Measurements from ENCODE around the gene HES2. TPM values are rescaled to one million over a fixed set of nuclear protein-coding genes. Genes with fewer than 3 reads are reported as not detected.
A peak's percentile ranks its signal among the peaks of the same experiment; 100 is the strongest.

Gene HES2
- 0.09 and 0.65 TPM in 2 replicates for total RNA-seq (ENCODE audit: low replicate concordance)

- DNase-seq (ENCODE audit: low read depth), result no peak
- TF ChIP-seq CTCF (IDR thresholded peaks at IDR 0.05; ENCODE audit: insufficient read depth, low read length), result no peak
- H3K4me3 ChIP-seq (ENCODE audit: low read depth, low read length), result peak within 1 kb of the TSS; percentile 42
Measured at GRCh38 chr1:6419804-6420453, at the start of gene HES2. Gene HES2, minus strand, starts transcription at chr1:6419919. Its CDS starts 99 bp downstream, at chr1:6419820.

GRCh38 chr1:6468729-6469461, 49.2 kb upstream of the HES2 start:
- no peak overlapping the region for H3K4me3 ChIP-seq (ENCODE audit: low read depth, low read length)
- TF ChIP-seq CTCF (IDR thresholded peaks at IDR 0.05; ENCODE audit: insufficient read depth, low read length), result no peak
- no peak for DNase-seq (ENCODE audit: low read depth)

GRCh38 chr1:6467744-6468688, 48.3 kb upstream of the HES2 start:
- no peak for TF ChIP-seq CTCF (IDR thresholded peaks at IDR 0.05; ENCODE audit: insufficient read depth, low read length)
- H3K4me3 ChIP-seq (ENCODE audit: low read depth, low read length), result no peak overlapping the region
- DNase-seq (ENCODE audit: low read depth), result no peak

- no peak for DNase-seq (ENCODE audit: low read depth)
- no peak overlapping the region for H3K4me3 ChIP-seq (ENCODE audit: low read depth, low read length)
- no peak for TF ChIP-seq CTCF (IDR thresholded peaks at IDR 0.05; ENCODE audit: insufficient read depth, low read length)
Measured at GRCh38 chr1:6467224-6467623, 47.5 kb upstream of the HES2 start.

- H3K4me3 ChIP-seq (ENCODE audit: low read depth, low read length), result no peak overlapping the region
- no peak for TF ChIP-seq CTCF (IDR thresholded peaks at IDR 0.05; ENCODE audit: insufficient read depth, low read length)
- no peak for DNase-seq (ENCODE audit: low read depth)
Measured at GRCh38 chr1:6466751-6467150, 47.0 kb upstream of the HES2 start.

- no peak for TF ChIP-seq CTCF (IDR thresholded peaks at IDR 0.05; ENCODE audit: insufficient read depth, low read length)
- no peak within 1 kb of the TSS for H3K4me3 ChIP-seq (ENCODE audit: low read depth, low read length)
- no peak for DNase-seq (ENCODE audit: low read depth)
Measured at GRCh38 chr1:6466023-6466422, 46.3 kb upstream of the HES2 start, which contains the start of gene TNFRSF25. Gene TNFRSF25, minus strand, starts transcription at chr1:6466173. Its CDS starts 66 bp downstream, at chr1:6466107.

All from fibroblast of the aortic adventitia (primary cell).